ENCODE data around the gene ADD3.

ADD3 gene

GRCh38 chr10:110051487-110051886 is 43.7 kb downstream of the ADD3 start:
- Mint-ChIP-seq H3K36me3 (peaks cover 27% of the 10 kb centered on the region), H3K4me3 (peak overlapping the region; percentile 24), H3K4me1 (peaks cover 70% of the 10 kb centered on the region), H3K27me3 (no peaks in the 10 kb centered on the region), H3K27ac (peak overlapping the region; percentile 63), H3K9me3 (no peaks in the 10 kb centered on the region)

- H3K36me3 Mint-ChIP-seq, result peaks cover 25% of the 10 kb centered on the region
- H3K4me1 Mint-ChIP-seq, result peaks cover 79% of the 10 kb centered on the region
- no peaks in the 10 kb centered on the region for H3K27me3 Mint-ChIP-seq
- peak overlapping the region; percentile 92 for H3K27ac Mint-ChIP-seq
- no peaks in the 10 kb centered on the region for H3K9me3 Mint-ChIP-seq
- H3K4me3 Mint-ChIP-seq, result peak overlapping the region; percentile 34
Measured at GRCh38 chr10:110052916-110053315, 45.1 kb downstream of the ADD3 start.

- Mint-ChIP-seq H3K27me3 (no peaks in the 10 kb centered on the region), H3K4me1 (peaks cover 90% of the 10 kb centered on the region), H3K4me3 (no peak overlapping the region), H3K9me3 (no peaks in the 10 kb centered on the region), H3K36me3 (peaks cover 5% of the 10 kb centered on the region), H3K27ac (peak overlapping the region; percentile 87)
Measured at GRCh38 chr10:110056822-110057221, 49.0 kb downstream of the ADD3 start.

- peak overlapping the region; percentile 87 for H3K27ac Mint-ChIP-seq
Measured at GRCh38 chr10:110057456-110057855, 49.7 kb downstream of the ADD3 start.

GRCh38 chr10:110058212-110058611 is 50.4 kb downstream of the ADD3 start:
- Mint-ChIP-seq H3K4me1 (peaks cover 85% of the 10 kb centered on the region), H3K27me3 (no peaks in the 10 kb centered on the region), H3K4me3 (peak overlapping the region; percentile 73), H3K36me3 (peaks cover 7% of the 10 kb centered on the region), H3K27ac (peak overlapping the region; percentile 87), H3K9me3 (no peaks in the 10 kb centered on the region)

More at GRCh38 chr10:110057456-110057855, 49.7 kb downstream of the ADD3 start:
- Mint-ChIP-seq H3K36me3 (peaks cover 5% of the 10 kb centered on the region), H3K27me3 (no peaks in the 10 kb centered on the region), H3K4me1 (peaks cover 85% of the 10 kb centered on the region), H3K4me3 (peak overlapping the region; percentile 73), H3K9me3 (no peaks in the 10 kb centered on the region)

- Mint-ChIP-seq H3K36me3 (peaks cover 4% of the 10 kb centered on the region), H3K4me3 (peak overlapping the region; percentile 61), H3K27me3 (no peaks in the 10 kb centered on the region), H3K4me1 (peaks cover 88% of the 10 kb centered on the region), H3K9me3 (no peaks in the 10 kb centered on the region), H3K27ac (peak overlapping the region; percentile 93)
Measured at GRCh38 chr10:110059925-110060324, 52.1 kb downstream of the ADD3 start.

GRCh38 chr10:110061687-110062086 is 53.9 kb downstream of the ADD3 start:
- H3K4me1 Mint-ChIP-seq, result peaks cover 90% of the 10 kb centered on the region
- no peaks in the 10 kb centered on the region for H3K9me3 Mint-ChIP-seq
- no peaks in the 10 kb centered on the region for H3K27me3 Mint-ChIP-seq
- H3K27ac Mint-ChIP-seq, result peak overlapping the region; percentile 79
- H3K4me3 Mint-ChIP-seq, result no peak overlapping the region
- peaks cover 4% of the 10 kb centered on the region for H3K36me3 Mint-ChIP-seq

- Mint-ChIP-seq H3K27ac (peak overlapping the region; percentile 90), H3K4me1 (peaks cover 92% of the 10 kb centered on the region), H3K27me3 (no peaks in the 10 kb centered on the region), H3K36me3 (peaks cover 4% of the 10 kb centered on the region), H3K9me3 (no peaks in the 10 kb centered on the region), H3K4me3 (no peak overlapping the region)
Measured at GRCh38 chr10:110065269-110065668, 57.5 kb downstream of the ADD3 start.

- peaks cover 96% of the 10 kb centered on the region for H3K4me1 Mint-ChIP-seq
- no peaks in the 10 kb centered on the region for H3K27me3 Mint-ChIP-seq
- H3K9me3 Mint-ChIP-seq, result no peaks in the 10 kb centered on the region
- H3K36me3 Mint-ChIP-seq, result no peaks in the 10 kb centered on the region
- H3K27ac Mint-ChIP-seq, result peak overlapping the region; percentile 95
- peak overlapping the region; percentile 62 for H3K4me3 Mint-ChIP-seq
Measured at GRCh38 chr10:110067960-110068770, 60.4 kb downstream of the ADD3 start.

GRCh38 chr10:110068780-110069179 is 61.0 kb downstream of the ADD3 start:
- H3K4me3 Mint-ChIP-seq, result no peak overlapping the region
- H3K27ac Mint-ChIP-seq, result peak overlapping the region; percentile 95

GRCh38 chr10:110069502-110069982 is 61.8 kb downstream of the ADD3 start:
- Mint-ChIP-seq H3K36me3 (no peaks in the 10 kb centered on the region), H3K27me3 (no peaks in the 10 kb centered on the region), H3K4me1 (peaks cover 96% of the 10 kb centered on the region), H3K9me3 (no peaks in the 10 kb centered on the region), H3K4me3 (peak overlapping the region; percentile 70), H3K27ac (peak overlapping the region; percentile 95)

More at GRCh38 chr10:110068780-110069179, 61.0 kb downstream of the ADD3 start:
- Mint-ChIP-seq H3K4me1 (peaks cover 96% of the 10 kb centered on the region), H3K36me3 (no peaks in the 10 kb centered on the region), H3K9me3 (no peaks in the 10 kb centered on the region), H3K27me3 (no peaks in the 10 kb centered on the region)

- Mint-ChIP-seq H3K27ac (peak overlapping the region; percentile 91), H3K27me3 (no peaks in the 10 kb centered on the region), H3K4me3 (peak overlapping the region; percentile 28), H3K4me1 (peaks cover 93% of the 10 kb centered on the region), H3K9me3 (no peaks in the 10 kb centered on the region), H3K36me3 (peaks cover 5% of the 10 kb centered on the region)
Measured at GRCh38 chr10:110073896-110074295, 66.1 kb downstream of the ADD3 start.

- peak overlapping the region; percentile 91 for H3K27ac Mint-ChIP-seq
- peak overlapping the region; percentile 28 for H3K4me3 Mint-ChIP-seq
- H3K4me1 Mint-ChIP-seq, result peaks cover 93% of the 10 kb centered on the region
Measured at GRCh38 chr10:110074298-110074697, 66.5 kb downstream of the ADD3 start.

GRCh38 chr10:110074758-110075671 is 67.2 kb downstream of the ADD3 start:
- Mint-ChIP-seq H3K27ac (peak overlapping the region; percentile 94), H3K4me1 (peaks cover 92% of the 10 kb centered on the region), H3K4me3 (peak overlapping the region; percentile 75), H3K27me3 (no peaks in the 10 kb centered on the region), H3K36me3 (peaks cover 6% of the 10 kb centered on the region), H3K9me3 (no peaks in the 10 kb centered on the region)

More at GRCh38 chr10:110074298-110074697, 66.5 kb downstream of the ADD3 start:
- peaks cover 6% of the 10 kb centered on the region for H3K36me3 Mint-ChIP-seq
- no peaks in the 10 kb centered on the region for H3K9me3 Mint-ChIP-seq
- no peaks in the 10 kb centered on the region for H3K27me3 Mint-ChIP-seq

GRCh38 chr10:110075686-110076085 is 67.9 kb downstream of the ADD3 start:
- H3K9me3 Mint-ChIP-seq, result no peaks in the 10 kb centered on the region
- peak overlapping the region; percentile 75 for H3K4me3 Mint-ChIP-seq
- peaks cover 7% of the 10 kb centered on the region for H3K36me3 Mint-ChIP-seq
- no peaks in the 10 kb centered on the region for H3K27me3 Mint-ChIP-seq
- peaks cover 91% of the 10 kb centered on the region for H3K4me1 Mint-ChIP-seq
- peak overlapping the region; percentile 94 for H3K27ac Mint-ChIP-seq

Measured in activated naive CD4-positive, alpha-beta T cell treated with anti-CD3 and anti-CD28 coated beads, Interleukin-2, amount 50 U/mL, for 24 hours (primary cell).